GM10266 (cell line): ENCODE results near the gene PGLYRP1.

Source experiments
- DNase-seq: peaks from one replicate; pipeline ENCODE4 v3.0.0; 2012; ENCODE audit errors: extremely low spot score
- CTCF ChIP-seq: IDR thresholded peaks from 2 replicates; pipeline ENCODE4 v1.5.1; 2012; ENCODE audit warnings: mild to moderate bottlenecking, low read depth; ENCODE audit not compliant: control insufficient read depth, insufficient read depth; ENCODE audit errors: missing control alignments

Gene PGLYRP1

GRCh38 chr19:46042252-46042883 is 19.5 kb upstream of the PGLYRP1 start:
- no peak for DNase-seq
- TF ChIP-seq CTCF = no peak

GRCh38 chr19:46040952-46041500 is 18.2 kb upstream of the PGLYRP1 start, which contains the start of gene IGFL4:
IGFL4 (minus strand) TSS chr19:46041002; CDS start chr19:46040962, 40 bp downstream.
- no peak for DNase-seq
- TF ChIP-seq CTCF = no peak

- no peak for DNase-seq
- no peak for TF ChIP-seq CTCF
Measured at GRCh38 chr19:46040125-46040524, 17.3 kb upstream of the PGLYRP1 start.

GRCh38 chr19:46036744-46037128 is 13.9 kb upstream of the PGLYRP1 start:
- TF ChIP-seq CTCF = no peak
- DNase-seq = no peak

GRCh38 chr19:46035986-46036743 is 13.3 kb upstream of the PGLYRP1 start:
- no peak for DNase-seq
- no peak for TF ChIP-seq CTCF

GRCh38 chr19:46035546-46035945 is 12.7 kb upstream of the PGLYRP1 start:
- no peak for TF ChIP-seq CTCF
- DNase-seq = no peak

GRCh38 chr19:46033401-46033800 is 10.5 kb upstream of the PGLYRP1 start:
- DNase-seq = no peak
- no peak for TF ChIP-seq CTCF
